ENCODE data around the gene GRB7. TPM values are rescaled to one million over a fixed set of nuclear protein-coding genes. Genes with fewer than 3 reads are reported as not detected.

GRB7 gene
- total RNA-seq, 1 donor from 2014 or later, result 25.0 TPM

DNA sequence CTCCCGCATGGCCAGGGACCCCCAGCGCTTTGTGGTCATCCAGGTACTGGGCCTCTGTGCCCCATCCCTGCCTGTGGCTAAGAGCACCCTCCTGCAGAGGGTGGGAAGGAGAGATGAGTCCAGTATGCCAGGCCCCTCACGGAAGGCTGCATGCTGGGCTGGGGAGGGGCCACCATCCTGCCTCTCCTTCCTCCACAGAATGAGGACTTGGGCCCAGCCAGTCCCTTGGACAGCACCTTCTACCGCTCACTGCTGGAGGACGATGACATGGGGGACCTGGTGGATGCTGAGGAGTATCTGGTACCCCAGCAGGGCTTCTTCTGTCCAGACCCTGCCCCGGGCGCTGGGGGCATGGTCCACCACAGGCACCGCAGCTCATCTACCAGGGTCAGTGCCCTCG lies 11.1 kb upstream of the GRB7 start:
- TF ChIP-seq, protein P1, sequence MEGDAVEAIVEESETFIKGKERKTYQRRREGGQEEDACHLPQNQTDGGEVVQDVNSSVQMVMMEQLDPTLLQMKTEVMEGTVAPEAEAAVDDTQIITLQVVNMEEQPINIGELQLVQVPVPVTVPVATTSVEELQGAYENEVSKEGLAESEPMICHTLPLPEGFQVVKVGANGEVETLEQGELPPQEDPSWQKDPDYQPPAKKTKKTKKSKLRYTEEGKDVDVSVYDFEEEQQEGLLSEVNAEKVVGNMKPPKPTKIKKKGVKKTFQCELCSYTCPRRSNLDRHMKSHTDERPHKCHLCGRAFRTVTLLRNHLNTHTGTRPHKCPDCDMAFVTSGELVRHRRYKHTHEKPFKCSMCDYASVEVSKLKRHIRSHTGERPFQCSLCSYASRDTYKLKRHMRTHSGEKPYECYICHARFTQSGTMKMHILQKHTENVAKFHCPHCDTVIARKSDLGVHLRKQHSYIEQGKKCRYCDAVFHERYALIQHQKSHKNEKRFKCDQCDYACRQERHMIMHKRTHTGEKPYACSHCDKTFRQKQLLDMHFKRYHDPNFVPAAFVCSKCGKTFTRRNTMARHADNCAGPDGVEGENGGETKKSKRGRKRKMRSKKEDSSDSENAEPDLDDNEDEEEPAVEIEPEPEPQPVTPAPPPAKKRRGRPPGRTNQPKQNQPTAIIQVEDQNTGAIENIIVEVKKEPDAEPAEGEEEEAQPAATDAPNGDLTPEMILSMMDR (IDR thresholded peaks at IDR 0.05), result no peak
- intact Hi-C loops (cut with DNase I), result no loop called here
- Histone ChIP-seq H3K36me3 (peaks cover 41% of the 10 kb centered on the region), H3K27ac (no peak overlapping the region), H3K9me3 (no peaks in the 10 kb centered on the region), H3K4me3 (no peak overlapping the region), H3K27me3 (no peaks in the 10 kb centered on the region), H3K4me1 (peaks cover 15% of the 10 kb centered on the region)
- DNase-seq (no peak), ATAC-seq (no peak)

DNA sequence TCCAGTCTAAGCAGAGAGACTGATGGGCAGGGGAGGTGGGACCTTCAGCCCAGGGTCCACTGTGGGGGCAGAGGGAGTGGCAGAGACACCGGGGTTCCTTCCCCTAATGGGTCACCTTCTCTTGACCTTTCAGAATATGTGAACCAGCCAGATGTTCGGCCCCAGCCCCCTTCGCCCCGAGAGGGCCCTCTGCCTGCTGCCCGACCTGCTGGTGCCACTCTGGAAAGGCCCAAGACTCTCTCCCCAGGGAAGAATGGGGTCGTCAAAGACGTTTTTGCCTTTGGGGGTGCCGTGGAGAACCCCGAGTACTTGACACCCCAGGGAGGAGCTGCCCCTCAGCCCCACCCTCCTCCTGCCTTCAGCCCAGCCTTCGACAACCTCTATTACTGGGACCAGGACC lies 10.2 kb upstream of the GRB7 start:
- DNase-seq, result no peak
- no peak overlapping the region for H3K27ac ChIP-seq
- intact Hi-C loops (cut with DNase I), result no loop called here
- H3K9me3 ChIP-seq, result no peaks in the 10 kb centered on the region
- H3K4me1 ChIP-seq, result peaks cover 15% of the 10 kb centered on the region
- peaks cover 35% of the 10 kb centered on the region for H3K36me3 ChIP-seq
- TF ChIP-seq, protein P1 (IDR thresholded peaks at IDR 0.05), result no peak
- ATAC-seq, result no peak
- H3K27me3 ChIP-seq, result no peaks in the 10 kb centered on the region
- no peak overlapping the region for H3K4me3 ChIP-seq

DNA sequence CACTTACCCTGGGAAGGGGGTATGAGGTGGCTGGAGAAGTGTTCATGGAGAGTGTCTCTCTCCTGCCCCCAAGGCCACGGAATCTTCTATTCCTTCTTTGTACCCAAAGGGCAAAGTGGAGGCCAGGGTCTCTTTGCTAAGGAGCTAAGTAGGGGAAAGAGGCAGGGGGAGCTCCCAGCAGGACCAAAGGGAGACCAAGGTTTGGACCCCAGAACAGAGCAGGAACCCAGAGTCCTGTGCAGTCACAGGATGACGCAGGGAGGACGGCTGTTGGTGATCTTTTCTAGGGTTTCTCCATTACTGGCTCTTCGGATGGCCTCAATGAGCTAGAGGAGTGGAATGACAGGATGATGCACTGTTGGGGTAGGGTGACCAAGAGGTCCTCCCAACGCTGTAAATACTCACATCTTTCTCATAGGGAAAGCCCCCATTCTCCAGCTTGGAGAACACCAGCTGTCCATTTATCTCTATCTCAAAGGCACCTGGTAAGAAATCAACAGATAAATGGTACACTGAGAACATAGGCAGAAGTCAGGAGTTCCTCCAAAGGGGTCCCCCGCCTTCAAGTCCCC lies 8.4 kb upstream of the GRB7 start:
- DNase-seq (no peak), ATAC-seq (no peak)
- H3K4me1 ChIP-seq, result peaks cover 15% of the 10 kb centered on the region
- peak overlapping the region; percentile 87 for H3K4me3 ChIP-seq
- TF ChIP-seq, protein P1 (IDR thresholded peaks at IDR 0.05), result no peak
- peaks cover 35% of the 10 kb centered on the region for H3K36me3 ChIP-seq
- no peaks in the 10 kb centered on the region for H3K9me3 ChIP-seq
- H3K27me3 ChIP-seq, result no peaks in the 10 kb centered on the region
- intact Hi-C loops (cut with DNase I), result no loop called here
- peak overlapping the region; percentile 94 for H3K27ac ChIP-seq

DNA sequence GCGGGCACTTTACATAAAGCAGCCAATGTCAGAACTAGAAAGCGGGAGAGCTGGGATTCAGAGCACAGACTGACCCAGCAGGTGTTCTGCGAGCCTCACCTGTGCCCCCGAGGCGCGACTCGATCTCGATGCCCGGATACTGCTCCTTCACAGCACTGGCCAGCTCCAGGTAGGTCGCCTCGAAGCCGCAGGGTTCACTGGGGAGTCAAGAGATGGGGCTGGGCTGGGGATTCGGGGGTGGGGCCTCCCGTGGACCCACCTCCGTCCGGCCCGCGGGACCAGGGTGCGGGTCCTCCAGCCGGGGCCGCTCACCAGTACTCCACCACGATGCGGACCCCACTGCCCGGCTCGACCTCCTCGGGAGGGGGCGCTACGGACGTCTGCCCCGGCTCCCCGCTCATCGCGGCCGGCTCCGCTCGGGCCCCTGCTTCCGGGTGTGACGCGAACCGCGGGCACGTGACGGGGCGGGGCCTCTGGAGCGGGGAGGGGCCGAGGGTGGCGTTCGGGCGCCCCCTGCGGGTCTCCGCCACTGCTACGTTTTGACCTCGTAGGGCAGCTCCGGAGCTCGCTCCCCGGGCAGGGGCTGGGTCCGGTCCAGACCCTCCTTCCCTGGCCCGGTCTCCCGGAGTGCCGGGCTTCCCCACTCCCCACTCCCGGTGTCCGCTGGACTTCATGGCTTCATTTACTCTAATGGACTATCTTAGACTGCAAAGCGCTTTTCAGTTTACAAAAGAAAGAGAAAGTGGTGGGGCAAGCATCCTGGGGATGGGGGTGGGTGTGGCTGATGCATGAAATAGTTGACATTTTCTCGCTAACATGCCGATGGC lies 7.4 kb upstream of the GRB7 start, which contains the start of gene MIEN1:
MIEN1 (minus strand) TSS at position 438 of the 827 bp plus-strand sequence; CDS start at position 401, 37 bp downstream.
- peak within 1 kb of the TSS; percentile 94 for H3K27ac ChIP-seq
- no peaks in the 10 kb centered on the region for H3K9me3 ChIP-seq
- DNase-seq (peak; percentile 96), ATAC-seq (peak; percentile 99)
- intact Hi-C loops (cut with DNase I), result no loop called here
- peaks cover 27% of the 10 kb centered on the region for H3K36me3 ChIP-seq
- TF ChIP-seq, protein P1 (IDR thresholded peaks at IDR 0.05), result peak; percentile 88
- peak within 1 kb of the TSS; percentile 87 for H3K4me3 ChIP-seq
- peaks cover 15% of the 10 kb centered on the region for H3K4me1 ChIP-seq
- no peaks in the 10 kb centered on the region for H3K27me3 ChIP-seq

DNA sequence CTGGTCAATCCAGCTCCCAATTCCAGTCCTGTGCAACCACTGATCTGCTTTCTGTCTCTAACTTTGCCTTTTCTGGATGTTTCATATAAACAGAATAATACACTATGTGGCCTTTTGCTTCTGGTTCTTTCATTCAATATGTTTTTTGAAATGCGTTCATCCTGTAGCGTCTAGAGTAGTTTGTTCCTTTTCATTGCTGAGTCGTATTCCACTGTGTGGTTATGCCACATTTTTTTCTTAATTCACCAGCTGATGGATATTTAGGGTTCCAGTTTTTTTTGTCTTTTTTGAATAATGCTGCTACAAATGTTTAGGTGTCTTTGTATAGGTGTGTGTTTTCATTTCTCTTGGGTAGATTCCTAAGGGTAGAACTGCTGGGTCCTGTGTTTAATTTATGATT lies 5.2 kb upstream of the GRB7 start:
- no peak overlapping the region for H3K27ac ChIP-seq
- intact Hi-C loops (cut with DNase I), result no loop called here
- TF ChIP-seq, protein P1 (IDR thresholded peaks at IDR 0.05), result no peak
- DNase-seq (no peak), ATAC-seq (no peak)
- peaks cover 12% of the 10 kb centered on the region for H3K27me3 ChIP-seq
- no peak overlapping the region for H3K4me3 ChIP-seq
- peaks cover 17% of the 10 kb centered on the region for H3K36me3 ChIP-seq
- no peaks in the 10 kb centered on the region for H3K9me3 ChIP-seq
- peaks cover 15% of the 10 kb centered on the region for H3K4me1 ChIP-seq
